Measurements from ENCODE around the gene CPT2. TPM values are rescaled to one million over a fixed set of nuclear protein-coding genes. Genes with fewer than 3 reads are reported as not detected.

Gene CPT2
- polyA plus RNA-seq, 1 of the 3 experiments (the other 2 are of a cell fraction) = 18.6 TPM

DNA sequence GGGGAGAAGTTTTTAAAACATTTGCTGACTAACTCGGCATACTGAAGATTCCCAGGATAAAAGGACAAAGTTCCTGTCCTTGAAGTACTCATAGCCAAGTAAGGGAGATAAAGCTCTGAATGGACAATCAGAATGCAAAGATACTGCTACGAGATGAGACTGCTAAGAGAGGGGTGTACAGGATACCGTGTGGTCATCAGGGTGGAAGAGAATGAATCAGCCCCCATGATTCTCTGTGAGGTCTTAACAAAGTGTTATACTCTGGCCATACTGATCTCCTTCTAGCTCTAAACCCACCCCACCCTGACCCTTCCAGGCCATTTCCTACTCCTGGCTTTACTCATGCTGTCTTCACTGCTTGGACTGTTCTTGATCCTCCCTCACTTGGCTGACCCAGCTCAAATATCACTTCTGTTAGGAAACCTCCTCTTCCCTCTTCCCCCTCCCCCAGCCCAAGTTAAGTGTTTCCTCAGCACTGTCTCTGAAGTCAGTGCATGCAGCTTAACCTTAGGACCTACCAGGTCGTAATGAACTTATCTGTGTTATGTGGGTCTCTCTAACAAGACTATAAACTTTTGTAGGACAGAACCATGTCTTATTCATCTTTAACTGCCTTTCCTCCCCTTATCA, 57.5 kb downstream of the CPT2 start:
- no peaks in the 10 kb centered on the region for H4K20me1 ChIP-seq (ENCODE audit: insufficient read depth)
- no peaks in the 10 kb centered on the region for H3K27me3 ChIP-seq (ENCODE audit: insufficient read depth)
- 78% methylated on average over 4 of the region's 4 CpGs for WGBS (ENCODE audit: low lambda C conversion rate)
- no peak overlapping the region for H2AFZ ChIP-seq (ENCODE audit: low read depth)
- no peak overlapping the region for H3K27ac ChIP-seq (ENCODE audit: low read depth in 2 of 2, low read length in 1 of 2)
- H3K9me3 ChIP-seq = no peaks in the 10 kb centered on the region
- CTCF ChIA-PET = interaction anchor here (4.0 to 6.0 kb wide), 2 partner anchors 24 to 139 kb away, joined by 15 to 25 read pairs; no protein-coding TSS in a partner anchor
- POLR2A ChIA-PET = no interaction called here
- peaks cover 8% of the 10 kb centered on the region for H3F3A ChIP-seq (replicated peaks; ENCODE audit: insufficient read depth)
- H3K4me3 ChIP-seq (ENCODE audit: low read depth in 2 of 2, low read length in 1 of 2) = no peak overlapping the region
- TF ChIP-seq, protein P1, sequence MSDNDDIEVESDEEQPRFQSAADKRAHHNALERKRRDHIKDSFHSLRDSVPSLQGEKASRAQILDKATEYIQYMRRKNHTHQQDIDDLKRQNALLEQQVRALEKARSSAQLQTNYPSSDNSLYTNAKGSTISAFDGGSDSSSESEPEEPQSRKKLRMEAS (IDR thresholded peaks at IDR 0.05; ENCODE audit: low read depth) = no peak
- TF ChIP-seq CTCF (IDR thresholded peaks at IDR 0.05) (no peak), NRF1 (IDR thresholded peaks at IDR 0.05; ENCODE audit: low read depth, low read length) (no peak), FOXM1 (IDR thresholded peaks at IDR 0.05; ENCODE audit: low read depth) (no peak)
- no peak overlapping the region for H3K4me2 ChIP-seq
- H3K4me1 ChIP-seq (ENCODE audit: control insufficient read depth in 1 of 2, insufficient read depth in 2 of 2, low read depth in 1 of 2, low read length in 1 of 2) = peaks cover 0 to 11% of the 10 kb centered on the region in 2 experiments; a peak in 1 of 4 replicates
- H3K79me2 ChIP-seq (ENCODE audit: insufficient read depth) = no peaks in the 10 kb centered on the region
- H3K36me3 ChIP-seq (replicated peaks in 1 of 2; ENCODE audit: control insufficient read depth in 1 of 2, insufficient read depth in 2 of 2, low read length in 1 of 2) = peaks cover 4 to 27% of the 10 kb centered on the region in 2 experiments
- H3K9ac ChIP-seq = no peak overlapping the region
- H3K9me2 ChIP-seq = no peaks in the 10 kb centered on the region
- DNase-seq = no peak

DNA sequence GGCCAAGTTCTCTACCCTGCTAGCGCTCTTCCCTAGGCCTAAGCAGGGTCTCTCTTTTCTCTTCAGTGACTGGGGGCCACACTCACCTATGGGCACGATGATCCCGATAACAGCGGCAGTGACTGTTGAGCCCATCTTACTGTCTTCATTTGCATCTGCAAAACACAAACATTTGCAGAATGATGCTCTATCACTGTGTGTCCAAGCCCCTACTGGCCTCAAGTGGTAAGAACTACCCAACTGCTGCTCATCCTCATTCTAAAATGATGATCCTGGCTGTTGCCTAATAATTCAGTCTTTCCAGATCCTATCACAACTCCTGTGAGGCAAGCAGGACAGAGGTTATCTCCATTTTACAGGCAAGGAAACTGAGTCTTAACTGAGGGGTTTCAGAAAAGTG, 58.4 kb downstream of the CPT2 start:
- H3K9me3 ChIP-seq = no peaks in the 10 kb centered on the region
- TF ChIP-seq EP300 (IDR thresholded peaks at IDR 0.05; ENCODE audit: borderline replicate concordance in 1 of 2, low read depth in 1 of 2, low read length in 1 of 2) (no peak), CTCF (IDR thresholded peaks at IDR 0.05) (peak; percentile 13; the same call in 1 of the 2 replicates), EZH2phosphoT487 (IDR thresholded peaks at IDR 0.05; ENCODE audit: borderline replicate concordance, low read depth) (no peak)
- no peak for DNase-seq
- H3F3A ChIP-seq (replicated peaks; ENCODE audit: insufficient read depth) = peaks cover 8% of the 10 kb centered on the region
- H2AFZ ChIP-seq (ENCODE audit: low read depth) = no peak overlapping the region
- H3K9me2 ChIP-seq = no peaks in the 10 kb centered on the region
- no peaks in the 10 kb centered on the region for H3K79me2 ChIP-seq (ENCODE audit: insufficient read depth)
- peaks cover 0 to 11% of the 10 kb centered on the region in 2 experiments; a peak in 1 of 4 replicates for H3K4me1 ChIP-seq (ENCODE audit: control insufficient read depth in 1 of 2, insufficient read depth in 2 of 2, low read depth in 1 of 2, low read length in 1 of 2)
- H4K20me1 ChIP-seq (ENCODE audit: insufficient read depth) = no peaks in the 10 kb centered on the region
- WGBS (ENCODE audit: low lambda C conversion rate) = 98% methylated on average over 4 of the region's 4 CpGs
- no peak overlapping the region for H3K4me3 ChIP-seq (ENCODE audit: low read depth in 2 of 2, low read length in 1 of 2)
- no peak overlapping the region for H3K4me2 ChIP-seq
- no peaks in the 10 kb centered on the region for H3K27me3 ChIP-seq (ENCODE audit: insufficient read depth)
- H3K9ac ChIP-seq = no peak overlapping the region
- ChIA-PET CTCF (interaction anchor here (4.0 to 6.0 kb wide), 2 partner anchors 23 to 138 kb away, joined by 15 to 25 read pairs; no protein-coding TSS in a partner anchor), POLR2A (no interaction called here)
- no peak overlapping the region for H3K27ac ChIP-seq (ENCODE audit: low read depth in 2 of 2, low read length in 1 of 2)
- peaks cover 8 to 30% of the 10 kb centered on the region in 2 experiments for H3K36me3 ChIP-seq (replicated peaks in 1 of 2; ENCODE audit: control insufficient read depth in 1 of 2, insufficient read depth in 2 of 2, low read length in 1 of 2)

Measured in SK-N-SH (cell line).